Amniotic stem cell (primary cell): ENCODE results near the gene OLFM4.
"Not testable (repeated sequence)": the region's sequence is repeated elsewhere in the genome, so short reads cannot be mapped to it uniquely, and the experiment has no call there.

Experiments used
- DNase-seq: peaks from one replicate; lab custom pipeline; 2025; lab: John Stamatoyannopoulos, UW

Gene OLFM4, protein sequence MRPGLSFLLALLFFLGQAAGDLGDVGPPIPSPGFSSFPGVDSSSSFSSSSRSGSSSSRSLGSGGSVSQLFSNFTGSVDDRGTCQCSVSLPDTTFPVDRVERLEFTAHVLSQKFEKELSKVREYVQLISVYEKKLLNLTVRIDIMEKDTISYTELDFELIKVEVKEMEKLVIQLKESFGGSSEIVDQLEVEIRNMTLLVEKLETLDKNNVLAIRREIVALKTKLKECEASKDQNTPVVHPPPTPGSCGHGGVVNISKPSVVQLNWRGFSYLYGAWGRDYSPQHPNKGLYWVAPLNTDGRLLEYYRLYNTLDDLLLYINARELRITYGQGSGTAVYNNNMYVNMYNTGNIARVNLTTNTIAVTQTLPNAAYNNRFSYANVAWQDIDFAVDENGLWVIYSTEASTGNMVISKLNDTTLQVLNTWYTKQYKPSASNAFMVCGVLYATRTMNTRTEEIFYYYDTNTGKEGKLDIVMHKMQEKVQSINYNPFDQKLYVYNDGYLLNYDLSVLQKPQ

DNA sequence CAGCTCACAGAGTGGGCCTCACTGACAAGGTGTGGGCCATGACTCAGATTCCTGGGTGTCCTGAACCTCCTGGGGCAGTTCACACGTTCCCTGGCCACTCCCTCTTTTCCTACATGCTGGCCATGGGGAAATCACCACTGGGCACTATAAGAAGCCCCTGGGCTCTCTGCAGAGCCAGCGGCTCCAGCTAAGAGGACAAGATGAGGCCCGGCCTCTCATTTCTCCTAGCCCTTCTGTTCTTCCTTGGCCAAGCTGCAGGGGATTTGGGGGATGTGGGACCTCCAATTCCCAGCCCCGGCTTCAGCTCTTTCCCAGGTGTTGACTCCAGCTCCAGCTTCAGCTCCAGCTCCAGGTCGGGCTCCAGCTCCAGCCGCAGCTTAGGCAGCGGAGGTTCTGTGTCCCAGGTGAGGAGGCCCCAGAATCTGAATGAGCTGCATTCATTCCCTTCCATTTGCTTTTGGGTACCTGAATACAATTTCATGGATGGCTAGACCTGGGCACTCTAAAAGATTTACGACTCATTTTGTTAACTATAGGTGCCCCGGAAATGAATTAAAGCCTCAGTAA, at the start of gene OLFM4:
Gene OLFM4, plus strand, starts transcription at position 177 of the 567 bp plus-strand sequence. Its CDS starts 24 bp downstream, at position 201.
- no peak for DNase-seq

DNA sequence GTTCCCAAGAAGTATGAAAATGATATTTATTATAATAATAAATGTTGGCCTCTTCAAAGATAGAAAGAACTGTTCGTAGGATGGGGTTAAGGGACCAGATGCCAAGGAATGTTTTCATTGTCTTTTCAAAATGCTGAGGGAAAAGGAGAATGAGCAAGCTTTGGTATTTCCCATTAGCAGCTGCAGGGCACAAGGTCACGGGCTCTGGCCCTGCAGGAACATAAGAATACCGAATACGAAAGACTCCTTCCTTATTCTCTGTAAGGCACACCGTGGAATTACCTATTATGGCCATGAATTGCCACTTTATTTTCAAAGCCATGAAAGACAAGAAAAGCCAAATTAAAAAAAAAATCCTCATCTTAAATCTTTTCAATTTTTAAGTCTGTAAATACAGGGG, 49.6 kb upstream of the OLFM4 start:
- no peak for DNase-seq

DNA sequence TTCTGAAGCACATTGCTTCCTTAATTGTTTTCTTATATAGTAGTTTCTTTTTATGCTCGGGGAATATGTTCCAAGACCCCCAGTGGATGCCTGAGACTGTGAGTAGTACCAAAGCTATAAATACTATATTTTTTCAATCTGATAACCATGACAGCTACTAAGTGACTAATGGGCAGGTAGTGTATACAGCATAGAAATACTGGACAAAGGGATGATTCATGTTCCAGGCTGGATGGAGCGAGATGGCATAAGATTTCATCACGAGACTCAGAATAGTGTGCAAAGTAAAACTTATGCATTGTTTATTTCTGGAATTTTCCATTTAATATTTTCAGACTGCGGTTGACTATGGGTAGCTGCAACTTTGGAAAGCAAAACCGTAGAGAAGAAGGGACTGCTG, 47.9 kb upstream of the OLFM4 start:
- DNase-seq = no peak

DNA sequence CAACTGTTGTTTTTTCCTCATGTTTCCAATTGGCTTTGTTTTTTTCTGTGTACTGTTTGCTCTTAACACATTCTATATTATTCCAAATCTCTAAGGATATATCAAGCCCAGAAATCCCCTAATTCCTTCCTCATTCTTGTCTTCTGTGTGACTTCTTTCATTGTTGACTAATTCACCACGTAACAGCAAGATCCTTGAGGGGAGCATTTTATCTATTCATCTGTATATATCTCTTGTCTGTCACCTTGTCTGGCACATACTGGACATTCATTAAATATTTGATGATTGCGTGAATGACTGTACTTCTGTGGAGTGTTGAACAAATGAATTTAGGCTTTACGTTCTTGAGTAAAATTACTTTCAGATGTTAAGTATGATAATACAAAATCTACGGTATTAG, 44.8 kb upstream of the OLFM4 start:
- DNase-seq = no peak

DNA sequence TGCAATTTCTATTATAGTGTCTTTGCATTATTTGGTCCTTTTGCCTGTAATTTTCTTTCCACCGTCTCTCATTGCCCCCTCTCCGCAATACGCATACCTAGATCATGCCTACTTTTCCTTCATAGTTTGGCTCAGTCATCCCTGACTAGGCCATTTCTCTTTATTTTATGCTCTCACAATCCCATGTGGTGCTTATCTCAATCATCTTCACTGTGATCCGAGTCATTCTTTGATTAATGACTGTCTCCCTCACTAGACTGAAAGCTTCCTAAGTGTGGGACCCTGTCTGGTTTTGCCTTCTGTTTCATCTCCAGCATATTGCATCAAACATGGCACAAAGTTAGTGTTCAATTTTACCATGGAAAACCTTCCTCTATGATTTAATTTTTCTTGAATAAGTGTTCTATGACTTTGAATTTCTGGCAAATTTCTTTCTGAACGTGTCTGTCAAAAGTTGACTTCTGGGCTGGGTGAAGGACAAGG, 43.7 kb upstream of the OLFM4 start:
- DNase-seq = no peak

DNA sequence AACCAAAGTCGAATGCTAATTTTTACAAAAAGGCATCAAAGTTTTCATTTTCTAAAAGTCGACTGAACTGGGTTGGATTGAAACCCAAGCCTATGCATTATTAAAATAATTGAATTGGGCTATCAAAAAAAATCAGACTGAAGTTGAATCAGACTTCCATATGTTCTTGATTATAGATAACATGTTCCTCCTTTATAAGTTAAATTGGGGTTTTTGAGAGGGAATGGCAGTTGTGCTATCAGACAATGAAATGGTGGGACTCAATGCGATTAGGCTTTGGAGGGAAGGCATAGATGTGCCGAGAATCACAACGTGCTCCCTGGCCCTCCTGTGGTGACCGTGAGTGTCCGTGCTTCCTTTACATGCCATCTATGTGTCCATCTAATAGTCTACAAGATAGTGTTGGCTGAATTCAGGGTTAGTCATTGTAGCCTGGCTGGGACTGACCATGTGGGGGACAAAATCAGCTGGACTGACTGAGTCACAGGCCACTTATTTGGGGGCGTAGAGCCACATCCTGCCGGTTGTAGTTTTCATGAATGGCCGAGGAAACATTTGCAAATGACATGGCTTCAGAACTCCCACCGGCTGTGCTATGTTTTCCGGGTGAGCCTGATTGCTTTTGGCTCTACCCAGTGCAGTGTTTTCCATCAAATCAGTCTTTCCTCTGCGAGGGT, 37.1 kb upstream of the OLFM4 start:
- DNase-seq = no peak

DNA sequence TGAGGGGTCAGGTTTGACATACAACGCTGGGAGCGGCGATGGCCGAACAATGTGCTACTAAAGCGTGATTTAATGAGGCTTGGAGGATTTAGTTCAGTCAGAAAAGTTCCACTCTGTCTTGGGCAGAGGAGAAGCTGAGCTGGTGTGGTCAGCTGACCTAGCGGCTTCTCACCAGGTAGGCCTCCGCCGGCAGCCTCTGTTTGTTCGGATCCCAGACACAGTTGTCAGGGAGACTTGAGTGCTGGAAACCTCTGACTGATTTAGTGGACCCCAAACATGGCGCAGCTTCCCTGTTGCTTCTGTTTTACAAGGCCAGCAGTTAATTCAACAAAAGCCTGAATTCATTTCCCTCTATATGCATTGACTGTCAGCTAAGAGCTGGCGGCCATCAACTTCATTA, 36.5 kb upstream of the OLFM4 start:
- no peak for DNase-seq

DNA sequence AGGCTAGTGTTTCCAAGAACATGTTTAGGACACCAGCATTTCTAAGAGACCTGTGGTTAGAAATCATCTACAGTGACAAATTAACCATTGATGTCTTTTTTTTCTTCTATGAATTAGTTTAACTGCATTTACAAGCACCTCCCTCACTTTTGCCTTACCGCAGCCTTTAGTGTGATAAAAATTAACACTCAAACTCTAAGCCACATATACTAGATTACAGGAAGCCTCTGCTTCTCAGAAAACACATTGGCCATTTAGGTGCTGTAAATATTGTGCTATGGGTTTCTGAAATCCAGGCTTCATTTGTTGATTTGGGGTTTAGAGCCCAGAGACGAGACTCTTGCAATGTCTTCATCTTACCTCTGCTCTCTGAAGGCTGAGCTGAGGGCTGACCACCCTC, 34.6 kb upstream of the OLFM4 start:
- DNase-seq = no peak

DNA sequence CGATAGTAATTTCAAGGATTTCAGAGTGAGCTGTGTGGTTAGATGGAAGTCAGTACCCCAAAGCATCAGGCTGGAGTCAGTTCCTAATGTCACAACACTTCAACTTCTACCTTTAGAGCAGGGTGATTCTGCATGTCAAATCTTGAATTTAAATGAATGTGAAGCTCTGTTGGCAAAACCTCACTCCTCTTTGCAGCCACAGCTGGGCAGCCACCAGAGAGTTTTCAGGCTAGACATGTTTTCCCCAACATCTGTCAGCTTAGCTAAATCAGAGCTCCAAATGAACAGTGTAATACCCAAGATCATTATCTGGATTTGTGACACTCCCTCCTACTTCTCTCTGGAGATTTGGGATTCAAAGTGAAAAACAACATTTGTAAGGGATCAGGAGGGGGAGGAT, 33.7 kb upstream of the OLFM4 start:
- no peak for DNase-seq

DNA sequence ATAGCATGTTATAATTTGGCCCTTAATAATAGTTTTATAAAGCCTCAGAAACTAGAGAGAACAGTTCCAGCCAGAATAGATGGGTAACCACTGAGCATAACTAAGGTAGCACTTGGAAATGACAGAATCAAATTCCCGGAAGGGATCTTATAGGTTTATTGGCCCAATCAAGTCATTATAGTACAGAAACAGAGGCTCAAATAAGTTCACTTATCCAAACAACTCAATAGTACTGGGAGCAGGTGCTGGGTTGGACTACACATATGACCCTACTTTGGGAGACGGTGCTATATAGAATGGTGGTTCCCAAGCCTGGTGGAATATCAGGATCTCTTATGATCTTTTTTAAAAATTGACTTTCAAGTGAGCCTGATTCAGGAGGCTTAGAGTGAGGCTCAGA, 32.7 kb upstream of the OLFM4 start:
- no peak for DNase-seq

DNA sequence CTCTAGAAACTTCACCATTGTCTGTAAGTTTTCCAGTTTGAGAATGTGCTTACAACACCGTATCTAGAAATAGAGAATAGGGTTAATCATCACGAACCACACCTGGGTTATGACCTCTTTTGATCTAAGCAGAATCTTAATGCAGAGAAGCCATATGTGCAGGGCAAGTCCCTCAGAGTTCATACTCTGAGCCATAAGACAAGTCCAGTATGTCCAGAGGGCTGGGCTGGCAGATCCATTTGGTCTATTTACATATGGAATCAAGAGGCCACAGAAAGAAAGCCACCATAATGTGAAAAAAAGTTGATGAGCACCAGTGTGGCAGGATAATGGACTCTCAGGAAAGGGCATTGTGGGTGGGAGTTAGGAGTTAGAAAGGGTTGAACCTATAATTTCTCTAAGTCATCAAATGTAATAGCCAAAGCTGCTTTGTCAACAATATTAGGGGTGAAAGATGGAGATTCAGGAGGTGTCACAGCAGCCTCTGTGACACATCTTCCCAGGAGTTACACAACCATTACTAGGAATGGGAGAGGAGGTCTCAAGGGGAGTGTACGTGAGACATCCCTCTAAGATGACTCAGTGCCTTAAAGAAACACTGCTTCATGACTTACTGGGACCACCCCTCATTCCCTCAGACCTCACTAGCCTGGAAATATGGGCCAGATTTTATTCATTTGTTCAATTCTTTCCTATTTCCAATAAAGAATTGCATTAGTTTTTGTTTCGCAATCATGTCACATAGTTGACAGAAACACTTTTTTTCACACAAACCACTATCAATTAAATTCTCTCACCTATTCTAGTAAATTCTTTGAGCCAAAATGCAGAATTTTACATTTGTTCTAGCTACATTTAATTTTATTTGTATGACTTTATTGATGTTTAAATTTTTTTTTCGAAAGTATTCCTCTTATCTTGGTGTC, 30.4 kb upstream of the OLFM4 start:
- no peak for DNase-seq

DNA sequence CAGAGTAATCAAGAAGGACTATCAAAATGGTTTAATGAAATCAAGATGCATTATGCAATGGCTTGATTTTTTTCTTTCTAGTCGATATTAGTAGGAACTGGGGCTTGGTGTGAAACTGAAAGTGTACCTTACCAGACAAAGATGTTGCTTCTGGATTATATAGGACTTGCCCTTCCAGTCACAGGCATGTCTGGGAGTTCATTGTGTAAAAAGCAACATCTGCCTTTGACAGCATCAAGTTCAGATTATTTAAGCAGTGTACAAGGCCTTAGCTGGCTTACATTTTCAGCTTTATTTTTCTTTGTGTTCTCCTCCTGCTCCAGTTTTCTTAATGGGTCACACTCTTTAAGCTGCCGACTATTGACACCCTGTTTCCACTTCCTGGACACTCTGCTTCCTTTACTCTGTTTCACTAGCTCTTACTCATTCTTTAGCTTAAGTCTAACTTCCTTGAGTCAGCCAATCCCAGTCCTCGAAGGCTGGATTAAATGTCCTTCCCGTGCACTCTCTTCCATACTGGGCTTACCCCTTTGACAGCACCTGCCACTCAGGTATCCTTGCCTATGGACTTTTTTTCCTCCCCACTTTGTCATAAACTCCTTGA, 29.4 kb upstream of the OLFM4 start:
- no peak for DNase-seq

DNA sequence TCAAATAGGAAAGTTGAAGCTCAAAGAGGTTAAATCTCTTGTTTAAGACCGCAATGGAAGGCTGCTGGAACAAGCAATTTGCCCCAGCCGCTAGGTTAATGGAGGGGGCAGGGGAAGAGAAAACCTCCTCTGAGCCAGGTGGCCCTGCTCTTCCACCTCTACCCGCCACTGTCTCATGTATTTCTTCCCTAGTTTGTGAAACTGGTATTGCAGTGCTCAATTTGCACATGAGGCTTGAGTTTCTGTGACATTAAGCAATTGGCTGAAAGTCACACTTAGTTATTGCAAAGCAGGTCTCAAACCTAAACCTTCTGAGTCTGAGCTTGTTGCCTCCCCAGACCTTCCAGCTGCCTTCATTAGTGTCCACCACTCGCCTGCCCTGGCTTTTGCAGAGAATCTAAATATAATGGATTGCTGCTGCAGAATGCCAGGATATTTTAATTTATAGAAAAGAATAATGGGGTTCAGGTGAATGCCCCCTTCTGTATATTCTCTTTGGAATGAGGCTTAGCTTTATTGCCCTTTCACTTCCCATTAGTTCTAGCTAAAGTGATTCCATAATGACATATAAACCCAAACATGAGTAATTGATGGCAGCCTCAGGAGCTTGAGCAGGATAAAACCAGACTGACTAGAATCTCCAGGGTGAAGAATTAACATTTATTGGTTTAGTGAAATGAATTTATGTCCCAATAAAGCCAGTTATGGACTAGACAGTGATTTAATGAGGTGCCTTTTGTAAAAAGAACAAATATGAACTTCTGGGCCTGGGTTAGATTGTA, 27.0 kb upstream of the OLFM4 start:
- DNase-seq = no peak

DNA sequence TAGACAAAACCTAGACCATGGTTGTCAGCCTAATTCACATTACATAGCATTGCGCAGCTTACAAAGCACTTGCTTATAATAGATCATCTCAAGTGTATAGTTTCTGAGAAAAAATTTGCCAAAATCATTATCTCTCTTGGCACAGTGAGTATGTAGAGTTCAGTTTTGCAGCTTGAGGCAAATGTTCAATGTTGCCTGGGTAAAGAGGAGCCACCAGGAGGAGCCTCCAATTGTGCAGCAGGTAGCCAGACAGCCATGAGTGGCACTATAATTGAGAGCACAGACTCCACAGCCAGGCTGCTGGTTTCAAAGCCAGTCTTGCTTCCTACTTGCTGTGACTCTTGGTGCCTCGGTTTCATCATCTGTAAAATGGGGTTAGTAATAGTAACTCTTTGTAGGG, 24.0 kb upstream of the OLFM4 start:
- no peak for DNase-seq

DNA sequence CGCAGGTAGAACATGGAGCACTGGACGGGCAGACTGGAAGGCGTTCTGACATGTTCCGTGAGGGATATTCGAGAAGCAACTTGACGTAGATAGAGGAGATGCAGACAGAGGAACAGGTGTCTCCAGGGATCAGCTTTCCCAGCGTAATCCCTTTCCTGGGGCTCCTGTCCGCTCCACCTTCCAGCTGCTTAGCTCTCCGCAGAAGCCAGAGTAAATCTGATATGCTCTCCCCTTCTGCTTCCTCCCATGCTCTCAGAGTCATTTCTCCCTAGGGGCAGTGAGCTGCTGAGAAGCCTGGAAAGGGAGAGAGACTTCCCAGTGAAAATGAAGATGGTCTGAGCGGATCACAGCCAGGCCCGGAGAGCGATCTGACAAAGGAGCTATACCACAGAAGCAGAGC, 23.0 kb upstream of the OLFM4 start:
- no peak for DNase-seq

DNA sequence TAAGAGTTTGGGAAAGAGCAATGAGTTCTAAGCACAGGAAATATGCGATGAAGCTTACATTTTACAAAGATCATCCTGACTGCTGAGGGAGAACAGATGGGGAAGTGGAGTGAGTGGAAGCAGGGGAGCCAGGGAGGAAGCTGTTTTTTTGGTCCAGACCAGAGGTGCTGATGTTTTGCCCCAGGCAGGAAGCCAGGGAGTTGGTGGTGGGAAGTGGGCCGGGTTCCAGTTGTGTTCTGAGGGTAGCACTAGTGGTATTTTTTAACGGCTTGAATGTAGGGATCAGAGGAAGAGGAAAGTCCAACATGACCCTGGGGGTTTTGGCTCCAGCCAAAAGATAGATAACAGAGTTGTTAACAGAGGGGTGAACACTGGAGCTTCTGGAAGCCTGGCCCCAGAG, 20.7 kb upstream of the OLFM4 start:
- DNase-seq = no peak

DNA sequence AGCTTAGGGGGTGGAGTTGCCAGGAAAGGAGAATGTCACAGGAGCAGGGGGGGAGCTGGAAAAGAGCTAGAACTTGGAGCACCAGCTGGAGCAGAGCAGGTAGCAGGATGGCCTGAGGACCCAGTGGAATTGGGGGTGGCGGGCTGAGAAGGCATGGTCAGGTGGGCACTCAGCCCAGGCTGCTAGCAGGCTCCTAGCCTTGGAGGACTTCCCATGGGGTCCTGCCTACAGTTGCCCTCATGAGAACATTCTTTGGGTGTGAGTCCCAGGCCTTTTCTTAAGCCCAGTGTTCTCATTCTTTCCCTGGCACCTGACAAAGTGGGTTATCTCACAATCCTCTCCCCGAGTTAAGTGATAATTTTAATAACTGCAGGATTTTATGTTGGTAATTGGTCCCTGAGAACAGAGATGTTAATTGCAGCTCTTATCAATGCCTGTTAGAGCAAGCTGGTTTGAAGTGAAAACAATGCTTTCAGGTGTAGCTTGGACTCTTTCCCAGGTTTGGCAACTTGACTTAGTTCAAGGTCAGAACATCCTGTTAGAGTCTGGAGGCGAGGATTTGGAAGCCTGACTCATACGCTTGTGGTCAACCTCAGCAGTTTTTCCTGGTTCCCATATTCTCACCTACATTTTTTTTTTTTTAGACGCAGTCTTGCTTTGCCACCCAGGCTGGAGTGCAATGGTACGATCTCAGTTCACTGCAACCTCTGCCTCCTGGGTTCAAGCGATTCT, 18.1 kb upstream of the OLFM4 start:
- no peak for DNase-seq

DNA sequence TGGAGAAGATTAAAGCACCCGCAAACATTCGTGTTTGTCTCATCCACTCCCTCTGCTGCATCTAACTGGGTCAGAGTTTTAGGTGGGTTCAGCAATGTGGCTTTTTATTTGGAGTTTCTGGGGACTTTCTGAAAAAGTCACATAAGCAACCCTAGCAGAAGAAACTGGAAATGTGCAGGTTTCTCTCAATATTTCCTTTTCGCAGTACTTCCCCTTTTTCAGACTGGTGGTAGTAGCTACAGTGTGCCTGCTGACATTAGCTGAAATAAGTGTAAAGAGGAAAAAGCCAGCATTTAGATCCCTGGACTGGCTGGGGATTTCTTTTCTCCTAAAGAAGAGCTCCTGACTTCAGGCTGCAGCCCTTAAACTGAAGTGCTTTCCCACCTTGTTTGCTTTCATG, 15.9 kb upstream of the OLFM4 start:
- DNase-seq = no peak

DNA sequence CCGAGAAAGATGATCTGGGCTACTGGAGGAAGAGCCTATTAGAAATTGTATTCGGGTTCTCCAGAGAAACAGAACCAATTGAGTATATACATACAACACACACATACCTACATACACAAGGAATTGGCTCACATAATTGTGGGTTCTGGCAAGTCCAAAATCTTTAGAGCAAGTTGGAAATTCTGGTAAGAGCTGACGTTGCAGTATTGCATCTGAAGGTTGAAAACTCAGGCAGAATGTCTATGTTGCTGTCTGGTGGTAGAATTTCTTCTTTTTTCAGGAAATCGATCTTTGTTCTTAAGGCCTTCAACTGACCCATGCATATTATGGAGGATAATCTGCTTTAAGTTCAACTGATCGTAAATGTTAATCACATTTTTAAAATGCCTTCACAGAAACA, 15.5 kb upstream of the OLFM4 start:
- no peak for DNase-seq

DNA sequence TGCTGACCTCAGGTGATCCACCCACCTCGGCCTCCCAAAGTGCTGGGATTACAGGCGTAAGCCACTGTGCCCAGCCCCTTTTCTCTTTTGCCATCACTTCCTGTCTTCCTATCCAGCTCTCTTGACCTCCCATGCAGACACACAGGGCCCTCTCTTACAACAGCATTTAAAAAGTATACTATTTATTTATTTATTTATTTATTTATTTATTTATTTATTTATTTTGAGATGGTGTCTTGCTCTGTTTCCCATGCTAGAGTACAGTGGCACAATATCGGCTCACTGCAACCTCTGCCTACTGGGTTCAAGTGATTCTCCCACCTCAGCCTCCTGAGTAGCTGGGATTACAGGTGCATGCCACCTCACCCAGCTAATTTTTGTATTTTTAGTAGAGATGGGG, 14.6 kb upstream of the OLFM4 start:
- DNase-seq = not testable (repeated sequence)
